NK-92 treated with Interleukin-12 subunit alpha and Interleukin-12 subunit beta, amount 100 ng/mL, for 24 hours (cell line): ENCODE results near the gene SMIM20.
"Not testable (repeated sequence)": the region's sequence is repeated elsewhere in the genome, so short reads cannot be mapped to it uniquely, and the experiment has no call there.

Source experiments
- DNase-seq: peaks from one replicate; lab custom pipeline; 2025; lab: John Stamatoyannopoulos, UW

SMIM20 gene

DNA sequence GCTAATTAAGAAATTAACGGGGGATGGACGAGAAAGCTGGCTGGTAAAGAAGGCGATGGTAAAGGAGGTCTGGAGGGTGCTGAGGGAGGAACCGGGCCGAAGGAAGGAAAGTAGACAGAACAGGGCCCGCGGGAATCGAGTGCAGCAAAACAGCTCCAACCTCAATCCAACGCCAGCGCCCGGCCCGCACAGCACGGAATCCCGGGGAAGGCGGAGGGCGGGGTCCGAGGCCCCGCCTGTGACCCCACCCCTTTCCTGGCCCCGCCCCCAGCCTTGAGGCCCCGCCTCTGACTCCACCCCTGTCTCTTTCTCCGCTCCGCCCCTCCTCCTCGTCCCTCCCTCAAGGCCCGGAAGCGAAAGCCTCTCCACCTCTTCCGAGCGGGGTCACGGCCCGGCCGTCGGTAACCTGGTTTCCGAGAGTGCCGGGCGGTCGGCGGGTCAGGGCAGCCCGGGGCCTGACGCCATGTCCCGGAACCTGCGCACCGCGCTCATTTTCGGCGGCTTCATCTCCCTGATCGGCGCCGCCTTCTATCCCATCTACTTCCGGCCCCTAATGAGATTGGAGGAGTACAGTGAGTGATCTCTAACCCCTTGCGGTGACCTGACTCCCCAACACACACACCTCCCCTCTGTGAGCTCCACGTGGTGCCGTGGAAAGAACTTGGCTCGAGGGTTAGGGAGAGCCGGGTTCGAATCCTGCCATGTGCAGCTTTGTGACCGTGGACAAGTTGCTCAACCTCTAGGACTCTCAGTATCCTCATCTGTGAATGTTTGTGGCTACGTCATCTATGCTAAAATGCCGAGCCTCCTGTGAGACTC is at the start of gene SMIM20:
TSS of gene SMIM20 (plus strand) at position 370 of the 819 bp plus-strand sequence. CDS start at position 464, 94 bp downstream.
- peak; percentile 89 for DNase-seq

- DNase-seq: no peak
Measured at GRCh38 chr4:25865586-25865985, 48.4 kb upstream of the SMIM20 start.

DNA sequence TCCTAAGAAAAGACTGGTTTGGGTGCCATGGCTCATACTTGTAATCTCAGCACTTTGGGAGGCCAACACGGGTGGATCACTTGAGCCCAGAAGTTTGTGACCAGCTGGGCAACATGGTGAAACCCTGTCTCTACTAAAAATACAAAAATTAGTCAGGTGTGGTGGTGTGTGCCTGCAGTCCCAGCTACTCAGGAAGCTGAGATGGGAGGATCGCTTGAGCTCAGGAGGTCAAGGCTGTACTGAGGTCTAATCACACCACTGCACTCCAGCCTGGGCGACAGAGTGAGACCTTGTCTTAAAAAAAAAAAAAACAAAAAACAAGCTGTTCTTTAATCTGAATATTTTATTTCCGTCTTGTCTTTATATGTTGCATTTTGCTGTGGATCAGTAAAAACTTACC is 47.6 kb upstream of the SMIM20 start:
- DNase-seq: not testable (repeated sequence)

GRCh38 chr4:25867781-25868294 is 46.2 kb upstream of the SMIM20 start:
- DNase-seq: no peak

DNA sequence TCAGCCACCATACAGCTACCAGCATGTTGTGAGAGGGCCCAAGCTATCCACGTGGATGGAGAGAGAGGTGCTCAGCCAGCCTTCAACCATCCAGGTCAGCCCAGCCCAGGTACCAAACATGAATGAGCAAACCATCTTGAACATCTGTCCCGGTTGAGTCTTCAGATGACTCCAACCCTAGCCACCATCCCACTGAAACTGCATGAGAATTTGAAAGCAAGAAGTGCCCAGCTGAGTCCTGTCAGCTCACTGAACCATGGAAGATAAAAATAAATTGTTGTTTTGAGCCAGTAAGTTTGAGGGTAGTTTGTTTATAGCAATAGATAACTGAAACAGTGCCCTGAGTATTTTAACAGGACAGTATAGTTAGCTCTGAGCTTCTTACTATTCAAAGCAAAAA is 43.9 kb upstream of the SMIM20 start:
- DNase-seq: no peak

- DNase-seq: no peak
Measured at GRCh38 chr4:25872851-25873631, 41.0 kb upstream of the SMIM20 start.

DNA sequence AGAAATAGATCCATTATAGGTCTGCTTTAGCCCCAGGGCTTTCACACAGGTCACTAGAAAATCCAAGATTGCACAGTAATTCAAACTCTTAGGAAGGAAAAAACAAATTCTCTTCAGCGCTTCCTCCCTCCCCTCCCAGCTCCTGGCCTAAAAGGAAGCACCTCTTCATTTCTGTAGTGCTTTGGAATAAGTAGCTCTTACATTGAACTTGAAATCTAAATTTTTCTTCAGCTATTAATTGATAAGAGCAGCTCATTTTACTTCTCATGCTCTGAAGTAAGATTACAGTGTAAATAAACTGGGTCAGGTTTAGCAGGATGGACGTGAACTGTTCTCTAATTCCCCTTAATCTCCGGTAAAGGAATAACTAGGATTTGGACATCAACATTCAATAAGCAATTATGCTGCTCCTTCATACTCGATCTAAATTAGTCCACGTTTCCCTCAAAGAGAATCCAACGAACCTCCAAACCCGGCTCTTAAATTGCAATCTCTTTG is 40.3 kb upstream of the SMIM20 start:
- no peak for DNase-seq

GRCh38 chr4:25874655-25875054 is 39.4 kb upstream of the SMIM20 start:
- DNase-seq: no peak

- no peak for DNase-seq
Measured at GRCh38 chr4:25875281-25875745, 38.7 kb upstream of the SMIM20 start.

DNA sequence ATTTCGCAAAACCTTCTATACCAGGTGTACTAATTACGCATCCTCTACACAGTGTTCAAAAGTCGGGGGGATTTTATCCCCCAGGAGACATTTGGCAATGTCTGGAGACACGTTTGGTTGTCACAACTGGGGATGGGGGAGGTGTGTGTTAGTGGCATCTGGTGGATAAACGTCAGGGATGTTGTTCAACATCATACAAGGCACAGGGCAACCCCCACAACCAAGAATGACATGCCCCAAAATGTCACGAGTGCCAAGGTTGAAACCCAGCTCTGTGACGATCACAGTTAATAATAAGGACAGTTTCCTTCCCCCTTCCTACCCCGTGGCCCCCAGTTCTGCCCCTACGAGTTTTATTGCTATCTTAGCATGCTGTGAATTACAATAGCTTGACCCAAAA is 35.3 kb upstream of the SMIM20 start:
- no peak for DNase-seq

GRCh38 chr4:25879091-25879584 is 34.9 kb upstream of the SMIM20 start:
- no peak for DNase-seq

DNA sequence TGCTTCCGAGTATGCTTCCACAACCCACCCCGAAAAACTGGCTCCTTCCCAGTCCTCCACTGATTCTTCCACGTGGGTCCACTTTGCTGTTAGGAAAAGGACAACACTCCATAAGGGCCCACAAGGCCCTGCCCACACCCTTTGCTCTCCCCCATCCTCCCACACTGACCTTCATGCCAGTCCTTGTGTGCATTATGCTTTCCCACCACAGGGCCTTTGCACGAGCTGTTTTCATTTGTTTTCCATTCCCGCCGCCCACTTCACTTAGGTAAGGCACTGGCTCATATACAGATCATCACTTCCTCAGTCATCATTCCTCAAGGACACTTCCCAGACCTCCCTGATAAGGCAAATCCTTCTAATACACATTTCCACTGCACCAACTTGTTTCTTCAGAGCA is 34.4 kb upstream of the SMIM20 start:
- DNase-seq: no peak

GRCh38 chr4:25879991-25880651 is 33.9 kb upstream of the SMIM20 start:
- no peak for DNase-seq

DNA sequence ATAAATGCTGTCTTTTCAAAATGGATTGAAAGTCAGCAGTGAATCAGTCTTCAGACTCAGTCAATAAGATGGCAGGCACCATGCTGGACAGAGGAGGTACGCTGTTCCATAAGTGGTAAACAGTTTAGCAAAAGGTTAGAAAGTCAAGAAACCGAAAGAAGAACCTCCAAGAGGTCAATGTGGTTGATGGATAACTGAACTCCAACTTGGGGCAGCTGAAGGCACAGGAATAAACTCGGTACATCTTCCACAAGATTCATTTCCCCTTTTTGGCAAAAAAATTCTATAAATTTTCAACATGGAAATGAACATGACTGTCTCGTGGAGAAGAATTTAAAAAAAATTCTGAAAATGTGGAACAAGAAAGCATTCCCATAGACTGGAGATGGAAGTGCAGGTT is 32.8 kb upstream of the SMIM20 start:
- no peak for DNase-seq

DNA sequence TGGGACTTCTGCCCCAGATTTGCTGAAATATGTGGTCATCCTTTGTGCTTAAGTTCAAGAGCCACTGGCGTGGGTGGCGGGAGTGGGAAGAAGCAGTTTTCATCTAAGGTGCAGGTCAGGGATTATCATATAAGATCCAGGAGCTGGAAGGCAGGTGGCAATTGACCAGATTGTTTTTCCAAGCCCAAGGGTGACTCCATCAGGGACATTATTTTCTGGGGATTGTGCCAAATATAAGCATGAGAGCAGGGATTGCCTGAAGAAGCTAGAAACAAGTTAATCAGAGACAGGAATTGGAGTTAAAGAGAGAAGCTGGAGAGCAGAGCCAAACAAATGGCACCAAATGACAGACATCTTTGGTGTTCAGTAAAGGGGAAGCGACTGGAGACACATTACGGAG is 31.8 kb upstream of the SMIM20 start:
- DNase-seq: no peak

DNA sequence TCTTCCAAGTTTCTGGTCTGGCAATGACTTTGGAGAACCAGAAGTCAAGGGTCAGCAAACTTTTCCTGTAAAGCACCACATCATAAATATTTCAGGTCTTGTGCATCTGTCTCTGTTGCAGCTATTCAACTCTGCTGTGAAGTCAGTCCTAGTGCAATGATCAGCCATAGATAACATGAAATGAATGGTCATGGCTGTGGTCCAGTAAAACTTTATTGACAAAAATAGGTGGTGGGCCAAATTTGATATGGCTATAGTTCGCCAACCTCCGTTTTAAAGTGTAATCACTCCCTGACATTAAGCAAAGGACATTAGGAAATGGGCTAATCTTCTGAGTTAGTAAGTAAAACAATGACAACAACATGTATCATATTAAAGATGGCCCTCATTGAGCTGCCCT is 30.5 kb upstream of the SMIM20 start:
- DNase-seq: no peak

GRCh38 chr4:25884031-25884782 is 29.8 kb upstream of the SMIM20 start:
- DNase-seq: no peak

DNA sequence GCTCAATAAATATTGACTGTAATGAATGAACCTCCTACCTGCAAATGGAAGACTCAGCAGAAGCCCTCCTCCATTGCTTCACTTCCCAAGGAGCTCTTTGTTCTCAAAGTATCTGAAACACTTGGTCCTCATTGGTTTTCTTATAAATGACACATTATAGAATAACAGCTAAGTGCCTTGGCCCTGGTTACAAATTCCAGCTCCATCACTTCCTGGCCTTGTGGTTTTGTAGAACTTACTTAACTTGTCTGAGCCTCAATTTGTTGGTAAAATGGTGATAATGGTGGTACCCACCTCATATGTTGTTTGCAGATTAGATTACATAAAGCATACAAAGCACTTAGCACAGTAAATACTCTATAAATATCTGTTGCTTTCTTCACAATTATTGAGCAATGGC is 25.2 kb upstream of the SMIM20 start:
- DNase-seq: no peak

GRCh38 chr4:25889589-25890503 is 24.2 kb upstream of the SMIM20 start:
- DNase-seq: no peak
